IMR-90 (cell line): ENCODE measurements around the gene TIGAR. TPM values are rescaled to one million over a fixed set of nuclear protein-coding genes. Genes with fewer than 3 reads are reported as not detected.

ENCODE experiments used
- ATAC-seq: fragments of 200-7000 bp; cut with Tn5 transposase; 2 replicates; pipeline ENCODE4 v1.9.1; 2020; ENCODE audit warnings: low read depth, mild to moderate bottlenecking, moderate library complexity
- BruUV-seq: library from RNA; stranded (reverse); fragments of 400-500 nt; replicated peaks from 2 replicates; lab custom pipeline; 2021; lab: Mats Ljungman, UMichigan
- CTCF ChIA-PET: fragments of 300-600 bp; formaldehyde crosslinking; extraction: SDS; loops from one replicate; lab custom pipeline; 2021; ENCODE audit warnings: antibody characterized with exemption; lab: Yijun Ruan, JAX
- POLR2A ChIA-PET: fragments of 300-600 bp; sonication (Branson Sonifier 250); formaldehyde crosslinking; loops from one replicate; lab custom pipeline; 2022; ENCODE audit warnings: antibody characterized with exemption; ENCODE audit not compliant: unreplicated experiment; lab: Charles Lee
- DNase-seq: peaks from one replicate; pipeline ENCODE4 v3.0.0; 2013
- H2AFZ ChIP-seq: replicated peaks from 2 replicates; pipeline ENCODE3; 2013; ENCODE audit warnings: low read length, mild to moderate bottlenecking; ENCODE audit not compliant: poor library complexity
- H2AK5ac ChIP-seq: 2 replicates; pipeline ENCODE4 v1.6.1; 2013; ENCODE audit warnings: low read depth, low read length, inconsistent platforms
- H2AK9ac ChIP-seq: replicated peaks from 2 replicates; pipeline ENCODE3; 2013; ENCODE audit warnings: mild to moderate bottlenecking, low read depth, low read length, moderate library complexity; ENCODE audit not compliant: poor library complexity
- H2BK120ac ChIP-seq: 2 replicates; pipeline ENCODE4 v1.6.1; 2013; ENCODE audit warnings: low read depth, low read length, inconsistent platforms
- H2BK15ac ChIP-seq: 3 replicates; pipeline ENCODE4 v1.6.1; 2013; ENCODE audit warnings: low read depth, low read length, inconsistent platforms
- H2BK20ac ChIP-seq: 2 replicates; pipeline ENCODE4 v1.6.1; 2013; ENCODE audit warnings: low read depth, mild to moderate bottlenecking, inconsistent platforms, low read length, moderate library complexity
- H2BK5ac ChIP-seq: 2 replicates; pipeline ENCODE4 v1.6.1; 2013; ENCODE audit warnings: mild to moderate bottlenecking, low read depth, low read length, inconsistent platforms; ENCODE audit not compliant: poor library complexity, severe bottlenecking
- H3K14ac ChIP-seq: replicated peaks from 2 replicates; pipeline ENCODE4 v1.6.1; 2013; ENCODE audit warnings: low read depth, low read length, inconsistent platforms
- H3K18ac ChIP-seq: 2 replicates; pipeline ENCODE4 v1.6.1; 2013; ENCODE audit warnings: low read depth, low read length, control low read depth
- H3K23ac ChIP-seq: 2 replicates; pipeline ENCODE4 v1.6.1; 2013; ENCODE audit warnings: low read depth, low read length, inconsistent platforms
- H3K27ac ChIP-seq: 2 replicates; pipeline ENCODE4 v1.5.1; 2013; ENCODE audit warnings: mild to moderate bottlenecking, control low read depth, low read length; ENCODE audit not compliant: insufficient read depth
- H3K27me3 ChIP-seq: 2 replicates; pipeline ENCODE4 v1.6.1; 2013; ENCODE audit warnings: low read length; ENCODE audit not compliant: control insufficient read depth, insufficient read depth
- H3K36me3 ChIP-seq: 2 replicates; pipeline ENCODE4 v1.6.1; 2013; ENCODE audit warnings: low read length, mixed read lengths; ENCODE audit not compliant: control insufficient read depth, insufficient read depth
- H3K4ac ChIP-seq: 2 replicates; pipeline ENCODE4 v1.6.1; 2013; ENCODE audit warnings: low read depth, low read length, inconsistent platforms
- H3K4me1 ChIP-seq: 2 replicates; pipeline ENCODE4 v1.6.1; 2013; ENCODE audit warnings: low read length, mixed read lengths; ENCODE audit not compliant: control insufficient read depth, insufficient read depth
- H3K4me2 ChIP-seq: 2 replicates; pipeline ENCODE4 v1.6.1; 2013; ENCODE audit warnings: low read depth, mild to moderate bottlenecking, control low read depth, low read length, moderate library complexity
- H3K4me3 ChIP-seq: 2 replicates; pipeline ENCODE4 v1.5.1; 2013; ENCODE audit warnings: low read depth, mild to moderate bottlenecking, control low read depth, low read length, moderate library complexity; ENCODE audit not compliant: insufficient read depth
- H3K56ac ChIP-seq: 2 replicates; pipeline ENCODE4 v1.6.1; 2013; ENCODE audit warnings: low read length, inconsistent platforms; ENCODE audit not compliant: insufficient read depth; ENCODE audit errors: extremely low read depth
- H3K79me1 ChIP-seq, 2 experiments: 2 replicates each; pipeline ENCODE4 v1.6.1; 2013; ENCODE audit warnings: low read length in 2 of 2, inconsistent platforms in 1 of 2, low read depth in 1 of 2
- H3K9ac ChIP-seq: 2 replicates; pipeline ENCODE4 v1.6.1; 2013; ENCODE audit warnings: low read depth, low read length, control low read depth
- H3K9me1 ChIP-seq: 2 replicates; pipeline ENCODE4 v1.6.1; 2013; ENCODE audit warnings: low read length, inconsistent platforms; ENCODE audit not compliant: insufficient read depth
- H3K9me3 ChIP-seq: 2 replicates; pipeline ENCODE4 v1.6.1; 2013; ENCODE audit warnings: low read length; ENCODE audit not compliant: control insufficient read depth, insufficient read depth
- H4K20me1 ChIP-seq: 2 replicates; pipeline ENCODE4 v1.6.1; 2013; ENCODE audit warnings: low read length, inconsistent platforms; ENCODE audit not compliant: insufficient read depth
- H4K5ac ChIP-seq: 2 replicates; pipeline ENCODE4 v1.6.1; 2013; ENCODE audit warnings: mild to moderate bottlenecking, low read depth, low read length, control low read depth
- H4K8ac ChIP-seq, 2 experiments: 2 replicates each; pipeline ENCODE4 v1.6.1; 2013; ENCODE audit warnings: low read depth in 2 of 2, low read length in 2 of 2, control low read depth in 1 of 2, inconsistent platforms in 1 of 2
- H4K91ac ChIP-seq: 2 replicates; pipeline ENCODE4 v1.6.1; 2013; ENCODE audit warnings: low read depth, low read length, inconsistent platforms; ENCODE audit not compliant: insufficient read depth
- CEBPB ChIP-seq: IDR thresholded peaks from 2 replicates; pipeline ENCODE4 v1.6.1; 2012; ENCODE audit warnings: low read depth, low read length, improper control_type of control experiment
- RFX5 ChIP-seq: IDR thresholded peaks from 2 replicates; pipeline ENCODE4 v1.8.0; 2012; ENCODE audit warnings: low read depth, mild to moderate bottlenecking, low read length, moderate library complexity
- WGBS, 2 experiments: methylation state at CpG; one replicate each; pipeline versions ENCODE4 v1.1.5 to v1.1.7; 2013; ENCODE audit warnings: missing lambda C conversion rate in 2 of 2; ENCODE audit not compliant: insufficient read length in 1 of 2; ENCODE audit errors: extremely low coverage in 2 of 2; 5-methylcytosine and 5-hydroxymethylcytosine counted together
- dilution Hi-C: fragments of 300-500 bp; cut with HindIII; formaldehyde crosslinking; loops from one replicate; pipeline ENCODE4 v1.14.3; 2018; ENCODE audit warnings: low sequenced_read_pairs; ENCODE audit not compliant: unreplicated experiment
- in situ Hi-C: fragments of 300-500 bp; cut with MboI; formaldehyde crosslinking; loops from 3 replicates; pipeline ENCODE4 v1.14.3; 2019; ENCODE audit warnings: low sequenced_read_pairs, inconsistent platforms, mixed read lengths
- intact Hi-C: fragments of 100-400 bp; cut with micrococcal nuclease; formaldehyde crosslinking; loops from 2 replicates; pipeline ENCODE4 v1.10.0; 2022
- polyA plus RNA-seq, 3 experiments: library from polyadenylated mRNA; depleted of rRNA; stranded (reverse); fragments of >200 nt; gene quantifications; 2 replicates each; pipeline ENCODE4 v1.2.3, GENCODE V29; 2012; ENCODE audit warnings: low replicate concordance in 1 of 3
- total RNA-seq: library from RNA; depleted of rRNA; stranded (reverse); fragments of >200 nt; gene quantifications from 2 replicates; pipeline ENCODE4 v1.2.3, GENCODE V29; 2012

The TIGAR gene
- total and polyA plus RNA-seq, 2 of the 4 experiments (the other 2 are of a cell fraction): 7.3 to 13.7 TPM

- Histone ChIP-seq H3K14ac (no peak overlapping the region), H3K9ac (no peak overlapping the region), H4K91ac (no peak overlapping the region), H3K4ac (no peak overlapping the region), H2BK120ac (no peak overlapping the region), H3K4me3 (no peak overlapping the region), H2BK15ac (no peak overlapping the region), H2BK20ac (no peak overlapping the region), H2BK5ac (no peak overlapping the region), H3K18ac (no peak overlapping the region), H2AFZ (no peak overlapping the region), H3K9me1 (no peaks in the 10 kb centered on the region), H2AK5ac (no peak overlapping the region), H3K23ac (no peak overlapping the region), H3K27me3 (peaks cover 29% of the 10 kb centered on the region), H3K79me1 (no peaks in the 10 kb centered on the region), H3K36me3 (no peaks in the 10 kb centered on the region; the same call in 1 of the 2 replicates), H3K56ac (no peak overlapping the region), H4K20me1 (no peaks in the 10 kb centered on the region), H3K4me1 (no peaks in the 10 kb centered on the region), H4K8ac (no peak overlapping the region), H3K4me2 (no peak overlapping the region), H2AK9ac (no peak overlapping the region), H3K9me3 (no peaks in the 10 kb centered on the region), H4K5ac (no peak overlapping the region), H3K27ac (no peak overlapping the region)
- CTCF ChIA-PET: interaction anchor here (1.0 to 1.4 kb wide), 2 partner anchors 171 to 278 kb away, joined by 4 read pairs; no protein-coding TSS in a partner anchor
- WGBS, 2 experiments: 61% methylated on average over 3 of the region's 15 CpGs; no CpG with 5 or more reads in 1 of the 2 experiments
- no TSS peak for BruUV-seq
- TF ChIP-seq RFX5: no peak
- peak; percentile 61 for TF ChIP-seq CEBPB
- no peak for ATAC-seq
- dilution Hi-C loops: no loop called here
- in situ Hi-C loops: loop anchor here (5.0 kb wide), 2 partner anchors 171 to 391 kb away; no protein-coding TSS in a partner anchor
- no peak for DNase-seq
- intact Hi-C loops: loop anchor here (5.0 kb wide), 1 partner anchor 621 kb away; no protein-coding TSS in a partner anchor
- POLR2A ChIA-PET: no interaction called here
These were observed 42.5 kb upstream of the TIGAR start for GRCh38 chr12:4278329-4279197.
